ENCODE results near the gene FOXJ1.

DNA sequence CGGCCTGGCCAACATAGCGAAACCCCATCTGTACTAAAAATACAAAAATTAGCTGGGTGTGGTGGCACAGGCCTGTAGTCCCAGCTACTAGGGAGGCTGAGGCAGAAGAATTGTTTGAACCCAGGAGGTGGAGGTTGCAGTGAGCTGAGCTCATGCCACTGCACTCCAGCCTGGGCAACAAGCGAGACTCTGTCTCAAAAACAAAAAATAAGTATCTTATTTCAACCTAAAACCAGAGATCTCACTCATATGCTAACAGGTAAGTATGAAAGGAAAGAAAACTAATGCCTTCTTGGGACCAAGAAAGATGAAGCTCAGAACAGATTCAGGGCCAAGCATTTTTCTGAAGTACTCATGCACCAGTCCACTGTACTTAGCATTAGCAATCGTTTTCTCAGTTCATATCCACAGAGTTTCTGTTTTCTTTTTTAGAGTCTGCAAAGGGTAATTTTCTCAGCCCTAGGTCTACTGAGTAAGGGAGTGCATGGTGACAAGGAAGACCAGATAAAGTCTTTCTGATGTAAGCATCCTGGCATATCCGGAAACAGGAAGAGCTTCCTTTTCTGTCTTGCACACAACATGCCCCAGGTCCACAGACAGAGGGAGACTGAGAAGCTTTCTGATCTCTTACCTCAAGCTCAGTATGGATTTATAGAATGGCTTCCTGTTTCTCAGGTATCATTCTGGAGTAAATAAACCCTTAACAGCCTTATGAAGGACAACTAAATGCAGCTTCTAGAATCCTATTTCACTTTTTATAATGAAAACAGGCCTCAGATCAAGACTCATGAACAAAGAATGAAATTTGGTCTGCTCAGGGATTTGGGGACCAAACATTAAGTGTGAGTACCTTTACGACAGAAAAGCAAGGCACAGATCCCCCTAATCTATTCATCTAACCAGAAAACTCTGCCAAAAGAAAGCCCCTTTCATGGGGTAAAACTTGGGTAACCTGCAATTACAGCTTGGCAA, 38.7 kb upstream of the FOXJ1 start:
- TF ChIP-seq, protein P1, sequence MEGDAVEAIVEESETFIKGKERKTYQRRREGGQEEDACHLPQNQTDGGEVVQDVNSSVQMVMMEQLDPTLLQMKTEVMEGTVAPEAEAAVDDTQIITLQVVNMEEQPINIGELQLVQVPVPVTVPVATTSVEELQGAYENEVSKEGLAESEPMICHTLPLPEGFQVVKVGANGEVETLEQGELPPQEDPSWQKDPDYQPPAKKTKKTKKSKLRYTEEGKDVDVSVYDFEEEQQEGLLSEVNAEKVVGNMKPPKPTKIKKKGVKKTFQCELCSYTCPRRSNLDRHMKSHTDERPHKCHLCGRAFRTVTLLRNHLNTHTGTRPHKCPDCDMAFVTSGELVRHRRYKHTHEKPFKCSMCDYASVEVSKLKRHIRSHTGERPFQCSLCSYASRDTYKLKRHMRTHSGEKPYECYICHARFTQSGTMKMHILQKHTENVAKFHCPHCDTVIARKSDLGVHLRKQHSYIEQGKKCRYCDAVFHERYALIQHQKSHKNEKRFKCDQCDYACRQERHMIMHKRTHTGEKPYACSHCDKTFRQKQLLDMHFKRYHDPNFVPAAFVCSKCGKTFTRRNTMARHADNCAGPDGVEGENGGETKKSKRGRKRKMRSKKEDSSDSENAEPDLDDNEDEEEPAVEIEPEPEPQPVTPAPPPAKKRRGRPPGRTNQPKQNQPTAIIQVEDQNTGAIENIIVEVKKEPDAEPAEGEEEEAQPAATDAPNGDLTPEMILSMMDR (conservative IDR thresholded peaks at IDR 0.05 in 1 of 2, IDR thresholded peaks at IDR 0.05 in 1 of 2; ENCODE audit: extremely low read depth in 1 of 2, insufficient read depth in 1 of 2, low read depth in 1 of 2, low read length in 2 of 2): no peak
- TF ChIP-seq EZH2 (IDR thresholded peaks at IDR 0.05; ENCODE audit: borderline replicate concordance, low read length): no peak

Data from mammary epithelial cell (primary cell).